ENCODE measurements around the gene EGFR.

EGFR gene

GRCh38 chr7:55230014-55230413 lies 211.2 kb downstream of the EGFR start:
- no peak overlapping the region for H2AFZ ChIP-seq (ENCODE audit: low read length)
- no peaks in the 10 kb centered on the region for H3K79me2 ChIP-seq (ENCODE audit: low read length)
- H3K9ac ChIP-seq (ENCODE audit: low read length): no peak overlapping the region
- no peaks in the 10 kb centered on the region for H4K20me1 ChIP-seq (ENCODE audit: insufficient read depth, low read length)
- H3K27me3 ChIP-seq (replicated peaks; ENCODE audit: insufficient read depth, low read length): no peaks in the 10 kb centered on the region
- H3K9me3 ChIP-seq (replicated peaks; ENCODE audit: insufficient read depth, low read length): no peaks in the 10 kb centered on the region
- no peak for DNase-seq
- no peak overlapping the region for H3K4me3 ChIP-seq (ENCODE audit: low read length)
- TF ChIP-seq CTCF (IDR thresholded peaks at IDR 0.05; ENCODE audit: low read length) (no peak), EZH2phosphoT487 (IDR thresholded peaks at IDR 0.05; ENCODE audit: low read length) (no peak), EZH2 (optimal IDR thresholded peaks at IDR 0.05; ENCODE audit: low read depth, low read length) (no peak)
- no peaks in the 10 kb centered on the region for H3K4me1 ChIP-seq (ENCODE audit: low read length)
- no peak overlapping the region for H3K27ac ChIP-seq (ENCODE audit: low read length)
- H3K36me3 ChIP-seq (replicated peaks; ENCODE audit: insufficient read depth, low read length): no peaks in the 10 kb centered on the region
- H3K4me2 ChIP-seq (ENCODE audit: low read depth, low read length): no peak overlapping the region
- no peaks in the 10 kb centered on the region for H3K9me2 ChIP-seq (replicated peaks; ENCODE audit: insufficient read depth, low read length)
- no peaks in the 10 kb centered on the region for H3F3A ChIP-seq (ENCODE audit: insufficient read depth, low read length)

- DNase-seq: no peak
- no peak overlapping the region for H3K27ac ChIP-seq (ENCODE audit: low read length)
- TF ChIP-seq EZH2 (optimal IDR thresholded peaks at IDR 0.05; ENCODE audit: low read depth, low read length) (no peak), EZH2phosphoT487 (IDR thresholded peaks at IDR 0.05; ENCODE audit: low read length) (no peak), CTCF (IDR thresholded peaks at IDR 0.05; ENCODE audit: low read length) (no peak)
- H3K9me3 ChIP-seq (replicated peaks; ENCODE audit: insufficient read depth, low read length): no peaks in the 10 kb centered on the region
- H3K9me2 ChIP-seq (replicated peaks; ENCODE audit: insufficient read depth, low read length): no peaks in the 10 kb centered on the region
- H3F3A ChIP-seq (ENCODE audit: insufficient read depth, low read length): no peaks in the 10 kb centered on the region
- no peaks in the 10 kb centered on the region for H4K20me1 ChIP-seq (ENCODE audit: insufficient read depth, low read length)
- H3K27me3 ChIP-seq (replicated peaks; ENCODE audit: insufficient read depth, low read length): no peaks in the 10 kb centered on the region
- no peak overlapping the region for H2AFZ ChIP-seq (ENCODE audit: low read length)
- no peak overlapping the region for H3K4me3 ChIP-seq (ENCODE audit: low read length)
- no peaks in the 10 kb centered on the region for H3K36me3 ChIP-seq (replicated peaks; ENCODE audit: insufficient read depth, low read length)
- no peaks in the 10 kb centered on the region for H3K4me1 ChIP-seq (ENCODE audit: low read length)
- no peak overlapping the region for H3K4me2 ChIP-seq (ENCODE audit: low read depth, low read length)
- H3K9ac ChIP-seq (ENCODE audit: low read length): no peak overlapping the region
- H3K79me2 ChIP-seq (ENCODE audit: low read length): no peaks in the 10 kb centered on the region
Measured at GRCh38 chr7:55231736-55232280, 213.0 kb downstream of the EGFR start.

GRCh38 chr7:55233001-55233400 lies 214.2 kb downstream of the EGFR start:
- DNase-seq: no peak
- H3K9me3 ChIP-seq (replicated peaks; ENCODE audit: insufficient read depth, low read length): no peaks in the 10 kb centered on the region
- no peaks in the 10 kb centered on the region for H3K79me2 ChIP-seq (ENCODE audit: low read length)
- TF ChIP-seq EZH2 (optimal IDR thresholded peaks at IDR 0.05; ENCODE audit: low read depth, low read length) (no peak), EZH2phosphoT487 (IDR thresholded peaks at IDR 0.05; ENCODE audit: low read length) (no peak), CTCF (IDR thresholded peaks at IDR 0.05; ENCODE audit: low read length) (no peak)
- H3K27me3 ChIP-seq (replicated peaks; ENCODE audit: insufficient read depth, low read length): no peaks in the 10 kb centered on the region
- no peaks in the 10 kb centered on the region for H4K20me1 ChIP-seq (ENCODE audit: insufficient read depth, low read length)
- no peaks in the 10 kb centered on the region for H3K9me2 ChIP-seq (replicated peaks; ENCODE audit: insufficient read depth, low read length)
- H3F3A ChIP-seq (ENCODE audit: insufficient read depth, low read length): no peaks in the 10 kb centered on the region
- H3K4me1 ChIP-seq (ENCODE audit: low read length): no peaks in the 10 kb centered on the region
- no peak overlapping the region for H3K27ac ChIP-seq (ENCODE audit: low read length)
- H2AFZ ChIP-seq (ENCODE audit: low read length): no peak overlapping the region
- H3K9ac ChIP-seq (ENCODE audit: low read length): no peak overlapping the region
- H3K36me3 ChIP-seq (replicated peaks; ENCODE audit: insufficient read depth, low read length): no peaks in the 10 kb centered on the region
- no peak overlapping the region for H3K4me2 ChIP-seq (ENCODE audit: low read depth, low read length)
- no peak overlapping the region for H3K4me3 ChIP-seq (ENCODE audit: low read length)
